Suprapubic skin (tissue), 3 donors: ENCODE data around the gene ROBO1.

Experiments
- EP300 ChIP-seq: sonication (generic); formaldehyde crosslinking; IDR thresholded peaks from one replicate; pipeline ENCODE4 v1.6.1; 2017; ENCODE audit warnings: antibody characterized with exemption
- POLR2A ChIP-seq, 2 donors: fragments of 450-650 bp; IDR thresholded peaks; one replicate each; pipeline ENCODE4 v1.6.1; 2017; ENCODE audit warnings: antibody characterized with exemption in 2 of 2, mild to moderate bottlenecking in 2 of 2, moderate library complexity in 2 of 2
- TF ChIP-seq, protein P1 (sequence below), 2 donors: fragments of 200-600 bp in 1 of 2; fragments of 450-650 bp in 1 of 2; sonication (generic) in 1 of 2; IDR thresholded peaks; one replicate each; pipeline ENCODE4 v1.5.1; 2016 to 2019; ENCODE audit warnings: antibody characterized with exemption in 2 of 2, mild to moderate bottlenecking in 1 of 2, moderate library complexity in 1 of 2

- TF ChIP-seq, protein P1, sequence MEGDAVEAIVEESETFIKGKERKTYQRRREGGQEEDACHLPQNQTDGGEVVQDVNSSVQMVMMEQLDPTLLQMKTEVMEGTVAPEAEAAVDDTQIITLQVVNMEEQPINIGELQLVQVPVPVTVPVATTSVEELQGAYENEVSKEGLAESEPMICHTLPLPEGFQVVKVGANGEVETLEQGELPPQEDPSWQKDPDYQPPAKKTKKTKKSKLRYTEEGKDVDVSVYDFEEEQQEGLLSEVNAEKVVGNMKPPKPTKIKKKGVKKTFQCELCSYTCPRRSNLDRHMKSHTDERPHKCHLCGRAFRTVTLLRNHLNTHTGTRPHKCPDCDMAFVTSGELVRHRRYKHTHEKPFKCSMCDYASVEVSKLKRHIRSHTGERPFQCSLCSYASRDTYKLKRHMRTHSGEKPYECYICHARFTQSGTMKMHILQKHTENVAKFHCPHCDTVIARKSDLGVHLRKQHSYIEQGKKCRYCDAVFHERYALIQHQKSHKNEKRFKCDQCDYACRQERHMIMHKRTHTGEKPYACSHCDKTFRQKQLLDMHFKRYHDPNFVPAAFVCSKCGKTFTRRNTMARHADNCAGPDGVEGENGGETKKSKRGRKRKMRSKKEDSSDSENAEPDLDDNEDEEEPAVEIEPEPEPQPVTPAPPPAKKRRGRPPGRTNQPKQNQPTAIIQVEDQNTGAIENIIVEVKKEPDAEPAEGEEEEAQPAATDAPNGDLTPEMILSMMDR (IDR thresholded peaks at IDR 0.05) = no peak
- no peak for TF ChIP-seq EP300
- TF ChIP-seq POLR2A (IDR thresholded peaks at IDR 0.05) = no peak
Measured at GRCh38 chr3:79405183-79405582, 362.6 kb downstream of the ROBO1 start.
